Stimulated activated CD4-positive, alpha-beta T cell treated with anti-CD3 and anti-CD28 coated beads, TNF-alpha, amount 100 ng/mL, for 1 hour (primary cell): ENCODE measurements around the gene CPNE5.
"Not testable (repeated sequence)": the region's sequence is repeated elsewhere in the genome, so short reads cannot be mapped to it uniquely, and the experiment has no call there.

ENCODE experiments used
- DNase-seq, 3 donors: peaks; one replicate each; pipeline ENCODE4 v3.0.0-alpha.2; 2020; ENCODE audit warnings: low read depth in 3 of 3, low spot score in 1 of 3

The CPNE5 gene

GRCh38 chr6:36817176-36817817, 21.9 kb downstream of the CPNE5 start:
- DNase-seq = no peak

GRCh38 chr6:36815962-36816735, 23.1 kb downstream of the CPNE5 start:
- no peak for DNase-seq

- DNase-seq = no peak
These were observed 25.0 kb downstream of the CPNE5 start for GRCh38 chr6:36814249-36814648.

DNA sequence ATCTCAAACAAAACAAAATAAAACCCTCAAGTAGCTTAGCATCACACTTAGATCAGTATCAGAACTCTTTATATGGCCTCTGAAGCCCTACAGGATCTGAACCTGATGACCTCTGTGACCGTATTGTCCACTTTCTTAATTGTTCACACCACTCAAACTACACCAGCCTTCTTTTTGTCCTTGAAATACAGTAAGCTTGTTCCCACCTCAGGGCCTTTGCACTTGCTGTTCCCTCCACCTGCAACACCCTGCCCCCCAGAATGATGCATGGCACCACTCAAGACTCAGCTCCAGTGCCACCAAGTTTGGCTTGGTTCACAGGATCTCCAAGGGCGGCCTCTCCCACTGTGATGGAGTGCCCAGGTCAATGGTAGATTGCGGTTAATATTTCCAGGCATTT, 25.7 kb downstream of the CPNE5 start:
- DNase-seq = no peak

- not testable (repeated sequence) for DNase-seq
These were observed 26.2 kb downstream of the CPNE5 start for GRCh38 chr6:36813047-36813446.

DNA sequence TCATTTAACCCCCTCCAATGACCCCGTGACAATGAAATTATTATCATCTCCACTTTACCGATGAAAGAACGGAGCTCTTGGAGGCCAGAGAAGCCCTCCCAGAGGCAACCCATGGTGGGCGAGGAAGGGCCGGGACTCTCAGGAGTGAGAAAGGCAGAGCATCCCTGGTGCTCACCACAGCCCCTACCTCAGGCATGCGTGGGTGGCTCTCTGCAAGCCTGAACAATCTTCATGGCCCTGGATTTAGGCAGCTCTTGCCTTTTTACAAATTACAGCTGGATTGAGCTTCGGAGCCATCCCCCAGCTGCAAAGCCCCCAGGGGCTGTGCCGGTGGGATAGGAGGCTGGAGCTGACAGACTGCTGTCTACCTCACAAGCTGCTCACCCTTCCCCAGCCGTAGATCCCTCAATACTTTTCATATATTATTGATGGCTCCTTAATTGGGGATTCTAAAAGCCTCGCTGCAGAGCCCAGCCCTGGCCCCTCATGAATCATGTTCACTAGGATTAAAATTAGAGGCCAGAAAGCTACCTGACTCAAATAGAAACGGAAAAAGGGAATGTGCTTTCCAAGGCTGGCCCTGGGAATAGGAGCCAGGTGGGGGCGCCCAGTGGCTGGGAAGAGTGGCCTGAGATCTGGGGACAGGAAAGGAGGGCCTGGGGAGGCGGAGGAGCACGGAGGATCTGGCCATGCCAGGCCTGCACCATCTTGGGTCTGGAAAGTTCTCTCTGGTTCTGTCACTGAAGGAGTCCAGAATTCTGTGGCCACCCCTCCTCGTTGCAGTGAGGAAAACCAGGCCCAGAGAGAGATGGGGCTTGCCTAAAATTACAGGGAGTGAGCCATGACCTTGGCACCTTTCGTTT, 29.1 kb downstream of the CPNE5 start:
- DNase-seq = no peak

- DNase-seq = no peak
These were observed 30.1 kb downstream of the CPNE5 start for GRCh38 chr6:36809156-36809555.

GRCh38 chr6:36808634-36809033, 30.6 kb downstream of the CPNE5 start:
- DNase-seq = no peak

DNA sequence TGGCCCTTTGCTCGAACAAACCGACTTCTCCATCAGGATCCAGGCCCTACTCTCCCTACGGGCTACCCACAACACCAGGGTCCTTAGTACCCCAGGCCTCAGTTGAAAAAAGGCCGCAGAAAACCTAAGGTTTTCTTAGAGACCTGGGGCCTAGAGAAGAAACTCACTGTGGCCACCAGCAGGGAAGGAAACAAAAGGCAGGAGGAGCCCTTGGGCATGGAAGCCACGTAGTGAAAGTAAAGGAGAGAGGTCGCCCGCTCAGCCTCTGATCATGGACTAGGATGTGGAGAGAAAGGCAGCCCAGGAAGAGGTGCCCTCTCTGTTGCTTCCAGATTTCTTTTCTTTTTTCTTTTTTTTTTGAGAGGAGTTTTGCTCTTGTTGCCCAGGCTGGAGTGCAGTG, 31.5 kb downstream of the CPNE5 start:
- no peak for DNase-seq

GRCh38 chr6:36807143-36807542, 32.1 kb downstream of the CPNE5 start:
- no peak for DNase-seq

DNA sequence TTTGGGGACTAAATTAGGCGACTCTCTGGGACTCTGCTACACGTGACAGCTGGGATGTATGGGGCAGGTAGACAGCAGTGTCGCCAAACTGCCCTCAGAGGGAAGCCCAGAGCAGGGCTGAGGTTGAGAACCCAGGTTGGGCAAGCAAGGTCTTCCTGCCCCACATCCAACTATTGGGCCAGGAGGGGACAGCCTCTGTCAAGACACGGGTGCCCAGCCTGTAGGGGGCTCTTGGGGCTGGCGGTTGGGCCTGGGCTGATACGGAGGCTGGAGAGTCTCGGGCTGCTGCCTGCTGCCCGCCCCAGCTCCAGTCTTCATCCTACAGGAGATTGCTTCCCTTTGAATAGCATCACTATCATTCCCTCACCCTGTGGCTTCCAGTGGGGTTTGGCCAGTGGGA, 33.3 kb downstream of the CPNE5 start:
- no peak for DNase-seq

DNA sequence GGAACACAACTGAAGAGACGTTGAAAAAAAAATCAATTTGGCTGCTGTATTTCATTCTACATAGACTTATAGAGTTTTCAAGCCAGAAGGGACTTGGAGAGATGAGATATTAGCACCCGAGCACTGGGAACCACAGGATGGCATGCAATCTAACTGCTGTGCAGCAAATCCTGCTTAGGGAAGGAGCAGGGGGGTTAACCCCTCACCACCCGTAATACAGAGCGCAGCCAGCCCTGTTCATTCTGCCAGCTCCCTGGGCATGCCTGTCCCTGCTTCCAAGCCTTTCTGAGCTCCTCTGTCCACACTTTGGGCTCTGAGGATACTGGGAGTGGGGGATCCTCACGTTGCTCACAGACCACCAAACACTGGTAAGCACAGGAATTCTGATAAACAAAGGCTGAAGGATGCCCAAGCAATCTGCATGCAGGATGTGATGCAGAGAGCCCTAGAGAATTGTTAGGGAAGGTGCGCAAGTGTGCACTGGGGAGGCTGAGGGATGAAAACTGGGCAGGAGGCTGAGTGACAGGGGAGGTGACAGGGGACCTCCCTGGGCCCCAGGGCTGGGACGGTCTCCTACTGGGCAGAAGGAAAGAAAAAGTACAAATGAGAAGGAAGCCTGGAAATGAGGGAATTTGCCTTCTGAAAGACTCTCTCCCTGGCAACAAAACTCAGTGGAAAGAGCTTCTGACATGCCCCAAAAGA, 34.0 kb downstream of the CPNE5 start:
- DNase-seq = no peak

GRCh38 chr6:36804563-36804962, 34.7 kb downstream of the CPNE5 start:
- no peak for DNase-seq

- DNase-seq = no peak
These were observed 35.3 kb downstream of the CPNE5 start for GRCh38 chr6:36803908-36804307.

DNA sequence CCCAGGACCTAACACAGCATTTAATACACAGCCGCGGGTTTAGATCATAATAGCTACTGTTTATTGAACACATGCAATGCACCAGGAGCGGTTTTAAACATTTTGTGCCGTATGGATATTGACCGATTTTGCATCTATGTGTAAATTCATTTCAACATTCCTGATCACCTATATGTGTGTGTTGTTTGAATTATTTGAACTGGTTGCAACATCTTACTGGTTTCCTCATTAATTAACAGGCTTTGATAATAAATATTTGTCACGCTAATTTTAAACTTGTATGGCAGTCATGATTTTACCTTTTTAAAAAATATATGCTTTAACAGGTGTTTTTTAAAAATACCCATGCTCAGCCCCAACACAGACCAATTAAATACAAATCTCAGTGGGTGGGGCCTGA, 35.8 kb downstream of the CPNE5 start:
- no peak for DNase-seq

DNA sequence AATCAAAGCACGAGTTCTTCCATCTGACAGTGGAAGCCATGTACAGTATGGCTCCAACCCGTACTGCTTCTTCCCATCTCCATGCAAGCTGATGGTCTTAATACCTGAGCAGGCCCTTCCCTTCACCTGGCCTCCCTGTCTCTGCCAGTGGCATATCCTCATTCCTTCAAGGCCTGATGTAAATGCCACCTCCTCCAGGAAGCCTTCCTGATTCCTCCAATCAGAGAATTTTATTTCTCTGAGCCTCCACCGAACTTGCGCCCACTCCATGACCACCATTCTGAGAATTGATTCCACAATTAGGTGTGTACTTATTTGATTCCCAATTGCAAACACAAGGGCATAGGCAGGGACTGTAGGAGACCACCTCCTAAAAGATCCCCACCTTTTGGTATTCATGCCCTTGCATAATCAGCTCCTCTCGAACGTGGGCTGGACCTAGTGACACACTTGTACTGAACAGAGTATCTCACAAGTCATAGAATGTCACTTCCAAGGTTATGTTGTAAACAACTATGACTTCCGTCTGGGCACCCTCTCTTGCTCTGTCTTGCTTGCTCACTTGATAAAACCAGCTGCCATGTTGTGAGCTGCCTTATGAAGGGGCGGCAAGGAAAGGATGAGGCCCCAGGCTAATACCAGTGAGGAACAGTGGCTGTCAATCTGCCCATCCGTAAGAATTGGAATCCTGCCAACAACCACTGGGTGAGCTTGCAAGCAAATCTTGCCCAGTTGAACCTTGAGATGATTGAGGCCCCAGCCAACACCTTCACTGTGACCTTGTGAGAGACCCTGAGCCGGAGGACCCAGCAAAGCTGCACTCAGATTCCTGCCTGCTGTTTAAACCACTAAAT, 38.8 kb downstream of the CPNE5 start:
- DNase-seq = no peak

DNA sequence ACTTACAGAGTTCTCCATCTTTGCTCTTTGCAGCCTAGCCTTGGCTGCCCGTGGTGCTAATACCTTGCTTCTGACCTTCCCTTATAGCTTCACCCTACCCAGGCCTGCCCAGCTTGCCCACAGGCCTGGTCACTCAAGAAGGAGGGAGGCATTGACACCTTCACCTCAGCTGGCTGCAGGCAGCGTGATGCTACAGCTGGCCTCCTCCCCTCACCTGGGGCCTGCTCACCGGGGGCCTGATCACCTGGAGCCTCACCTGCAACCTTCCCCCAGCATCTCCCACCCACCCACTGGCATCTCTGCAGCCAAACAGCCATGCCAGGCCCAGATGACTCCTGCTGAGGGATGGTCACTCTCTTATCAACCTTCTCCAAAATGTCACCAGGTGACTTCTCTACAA, 40.4 kb downstream of the CPNE5 start:
- DNase-seq = no peak

GRCh38 chr6:36797653-36798052, 41.6 kb downstream of the CPNE5 start:
- no peak for DNase-seq

- no peak for DNase-seq
These were observed 42.2 kb downstream of the CPNE5 start for GRCh38 chr6:36797055-36797454.

DNA sequence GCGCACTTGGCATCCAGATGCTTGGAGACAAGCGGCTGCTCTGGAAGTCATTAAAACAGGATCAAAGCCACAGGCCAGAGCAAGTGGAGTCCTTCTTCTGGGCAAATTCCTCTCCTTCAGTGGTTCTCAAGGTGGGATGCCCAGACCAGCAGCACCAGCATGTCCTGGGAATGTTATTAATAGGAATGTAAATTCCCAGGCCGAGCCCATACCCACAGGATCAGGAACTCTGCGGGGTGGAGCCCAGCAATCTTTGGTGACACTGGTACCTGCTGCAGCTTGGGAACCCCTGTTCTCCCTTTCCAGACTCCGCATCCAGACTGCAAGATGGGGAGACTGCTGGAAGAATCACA, 44.6 kb downstream of the CPNE5 start:
- DNase-seq = no peak
